NT2/D1 (cell line): ENCODE data around the gene ST6GALNAC3.

ENCODE experiments used
- SUZ12 ChIP-seq: IDR thresholded peaks from 2 replicates; pipeline ENCODE4 v1.6.1; 2011; ENCODE audit not compliant: insufficient read length, insufficient read depth; ENCODE audit errors: extremely low read depth
- YY1 ChIP-seq: IDR thresholded peaks from 2 replicates; pipeline ENCODE4 v1.6.1; 2011; ENCODE audit not compliant: insufficient read length, insufficient read depth
- ZNF274 ChIP-seq: IDR thresholded peaks from 2 replicates; pipeline ENCODE4 v1.6.1; 2011; ENCODE audit warnings: mild to moderate bottlenecking, low read depth, low read length

DNA sequence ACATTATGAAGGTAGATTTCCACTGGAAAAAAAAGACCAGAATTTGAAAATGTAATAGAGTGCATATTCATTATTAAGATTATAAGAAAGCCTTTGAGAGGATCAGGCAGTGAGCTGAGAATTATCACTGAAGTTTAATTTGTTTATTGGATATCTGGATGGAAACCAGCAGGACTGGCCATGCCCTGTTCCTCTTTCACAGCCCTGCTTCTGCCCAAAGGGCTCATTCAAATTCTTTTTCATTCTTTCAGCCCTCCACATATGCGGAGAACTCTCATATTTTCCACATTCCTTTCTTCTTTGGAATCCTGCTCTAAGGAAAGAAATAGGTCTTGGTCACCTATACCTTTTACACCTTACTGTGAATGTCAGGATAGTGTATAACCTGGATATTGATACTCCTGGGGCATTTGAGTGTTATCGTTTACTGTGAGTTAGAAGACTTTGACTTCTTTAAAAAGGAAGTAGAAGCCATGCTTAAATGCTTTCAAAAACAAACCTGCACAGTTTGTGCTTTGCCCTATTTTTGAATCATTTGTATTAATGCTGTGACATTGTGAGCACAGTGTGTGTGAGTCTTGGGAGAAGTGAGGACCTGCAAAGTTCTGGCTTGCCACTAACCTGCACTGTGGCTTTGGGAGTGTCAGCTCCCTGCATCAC is 35.5 kb downstream of the ST6GALNAC3 start:
- TF ChIP-seq ZNF274 (no peak), YY1 (no peak), SUZ12 (no peak)
